Measurements from ENCODE around the gene TMEM204. TPM values are rescaled to one million over a fixed set of nuclear protein-coding genes. Genes with fewer than 3 reads are reported as not detected.

Gene TMEM204
- total and polyA plus RNA-seq, 3 donors from 2014 or later: 13.7 to 21.4 (median 19.4) TPM

GRCh38 chr16:1510272-1510671, 23.2 kb upstream of the TMEM204 start:
- WGBS, 2 donors: 96 to 100% methylated on average over 8 to 10 of the region's 10 CpGs
- Histone ChIP-seq H3K9me3 (no peaks in the 10 kb centered on the region), H3K4me1 (no peaks in the 10 kb centered on the region), H3K27me3 (no peaks in the 10 kb centered on the region), H3K27ac (no peak overlapping the region), H3K4me3 (no peak overlapping the region), H3K36me3 (ENCODE audit: low read depth, missing control alignments) (no peaks in the 10 kb centered on the region)
- TF ChIP-seq POLR2A (IDR thresholded peaks at IDR 0.05): no peak
- TF ChIP-seq, protein P1, sequence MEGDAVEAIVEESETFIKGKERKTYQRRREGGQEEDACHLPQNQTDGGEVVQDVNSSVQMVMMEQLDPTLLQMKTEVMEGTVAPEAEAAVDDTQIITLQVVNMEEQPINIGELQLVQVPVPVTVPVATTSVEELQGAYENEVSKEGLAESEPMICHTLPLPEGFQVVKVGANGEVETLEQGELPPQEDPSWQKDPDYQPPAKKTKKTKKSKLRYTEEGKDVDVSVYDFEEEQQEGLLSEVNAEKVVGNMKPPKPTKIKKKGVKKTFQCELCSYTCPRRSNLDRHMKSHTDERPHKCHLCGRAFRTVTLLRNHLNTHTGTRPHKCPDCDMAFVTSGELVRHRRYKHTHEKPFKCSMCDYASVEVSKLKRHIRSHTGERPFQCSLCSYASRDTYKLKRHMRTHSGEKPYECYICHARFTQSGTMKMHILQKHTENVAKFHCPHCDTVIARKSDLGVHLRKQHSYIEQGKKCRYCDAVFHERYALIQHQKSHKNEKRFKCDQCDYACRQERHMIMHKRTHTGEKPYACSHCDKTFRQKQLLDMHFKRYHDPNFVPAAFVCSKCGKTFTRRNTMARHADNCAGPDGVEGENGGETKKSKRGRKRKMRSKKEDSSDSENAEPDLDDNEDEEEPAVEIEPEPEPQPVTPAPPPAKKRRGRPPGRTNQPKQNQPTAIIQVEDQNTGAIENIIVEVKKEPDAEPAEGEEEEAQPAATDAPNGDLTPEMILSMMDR (IDR thresholded peaks at IDR 0.05): no peak
- intact Hi-C loops (cut with DNase I; ENCODE audit: low total_unique reads): no loop called here
- no peak for DNase-seq

DNA sequence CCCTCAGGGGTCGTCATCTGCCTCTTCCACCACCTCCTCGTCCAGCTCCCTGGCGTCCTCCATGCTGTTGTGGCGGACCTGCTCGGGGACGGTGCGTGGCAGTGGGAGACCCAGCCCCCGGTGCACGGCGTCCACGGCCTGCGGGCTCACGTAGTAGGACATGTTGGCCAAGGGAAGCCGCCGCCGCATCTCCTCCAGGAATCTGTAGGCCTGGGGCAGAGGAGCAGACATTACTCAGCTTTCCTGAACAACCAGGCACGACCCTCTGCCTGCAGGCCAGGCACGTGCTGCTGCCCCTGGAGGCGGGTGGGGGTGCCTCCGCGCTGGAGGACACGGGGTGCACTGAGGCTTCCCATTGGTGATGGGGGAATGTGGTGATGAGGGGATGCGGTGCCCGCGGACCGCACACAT, 22.5 kb upstream of the TMEM204 start:
- no peaks in the 10 kb centered on the region for H3K4me1 ChIP-seq
- TF ChIP-seq POLR2A (IDR thresholded peaks at IDR 0.05): no peak
- TF ChIP-seq, protein P1 (IDR thresholded peaks at IDR 0.05): no peak
- H3K36me3 ChIP-seq (ENCODE audit: low read depth, missing control alignments): no peaks in the 10 kb centered on the region
- no peak overlapping the region for H3K4me3 ChIP-seq
- no peaks in the 10 kb centered on the region for H3K9me3 ChIP-seq
- 85 to 94% methylated on average over 20 to 26 of the region's 26 CpGs for WGBS, 2 donors
- no peaks in the 10 kb centered on the region for H3K27me3 ChIP-seq
- intact Hi-C loops (cut with DNase I; ENCODE audit: low total_unique reads): no loop called here
- no peak overlapping the region for H3K27ac ChIP-seq
- no peak for DNase-seq

- Histone ChIP-seq H3K27me3 (no peaks in the 10 kb centered on the region), H3K9me3 (no peaks in the 10 kb centered on the region), H3K36me3 (ENCODE audit: low read depth, missing control alignments) (no peaks in the 10 kb centered on the region), H3K27ac (peak overlapping the region in 1 of 2 donors; percentile 19), H3K4me3 (no peak overlapping the region), H3K4me1 (no peaks in the 10 kb centered on the region)
- intact Hi-C loops (cut with DNase I; ENCODE audit: low total_unique reads): no loop called here
- TF ChIP-seq, protein P1 (IDR thresholded peaks at IDR 0.05): no peak
- TF ChIP-seq POLR2A (IDR thresholded peaks at IDR 0.05): no peak
- DNase-seq: no peak
- WGBS, 2 donors: 81 to 84% methylated on average over 27 to 30 of the region's 30 CpGs
Measured at GRCh38 chr16:1511662-1512569, 21.6 kb upstream of the TMEM204 start.

DNA sequence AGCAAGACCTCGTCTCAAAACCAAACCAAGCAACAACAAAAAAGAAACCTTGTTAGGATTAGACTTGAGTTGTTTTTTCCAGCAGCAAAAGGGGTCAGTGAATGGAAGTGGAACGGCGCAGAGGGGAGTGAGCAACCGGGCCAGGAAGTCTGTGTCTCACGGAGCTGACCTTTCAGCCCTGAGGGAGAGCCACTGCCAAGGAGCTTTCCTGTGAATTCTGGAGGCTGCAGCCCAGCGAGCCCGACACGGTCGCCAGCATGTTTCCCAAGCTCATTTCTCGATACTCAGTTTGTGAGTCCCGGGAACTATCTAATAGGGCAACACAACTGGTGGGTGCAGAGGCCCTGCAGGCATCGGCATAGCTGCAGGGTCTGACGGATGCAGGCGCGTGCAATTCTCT, 20.7 kb upstream of the TMEM204 start:
- Histone ChIP-seq H3K36me3 (ENCODE audit: low read depth, missing control alignments) (no peaks in the 10 kb centered on the region), H3K27ac (peak overlapping the region in 1 of 2 donors; percentile 19), H3K9me3 (no peaks in the 10 kb centered on the region), H3K4me1 (no peaks in the 10 kb centered on the region), H3K27me3 (no peaks in the 10 kb centered on the region), H3K4me3 (no peak overlapping the region)
- WGBS, 2 donors: 67 to 68% methylated on average over 15 of the region's 15 CpGs
- DNase-seq: no peak
- intact Hi-C loops (cut with DNase I; ENCODE audit: low total_unique reads): no loop called here
- TF ChIP-seq, protein P1 (IDR thresholded peaks at IDR 0.05): no peak
- TF ChIP-seq POLR2A (IDR thresholded peaks at IDR 0.05): no peak
